Measurements from ENCODE around the gene IDNK. TPM values are rescaled to one million over a fixed set of nuclear protein-coding genes. Genes with fewer than 3 reads are reported as not detected.

Gene IDNK
- polyA plus RNA-seq, 6 donors from 2014 or later = 16.4 to 44.8 (median 25.5) TPM

DNA sequence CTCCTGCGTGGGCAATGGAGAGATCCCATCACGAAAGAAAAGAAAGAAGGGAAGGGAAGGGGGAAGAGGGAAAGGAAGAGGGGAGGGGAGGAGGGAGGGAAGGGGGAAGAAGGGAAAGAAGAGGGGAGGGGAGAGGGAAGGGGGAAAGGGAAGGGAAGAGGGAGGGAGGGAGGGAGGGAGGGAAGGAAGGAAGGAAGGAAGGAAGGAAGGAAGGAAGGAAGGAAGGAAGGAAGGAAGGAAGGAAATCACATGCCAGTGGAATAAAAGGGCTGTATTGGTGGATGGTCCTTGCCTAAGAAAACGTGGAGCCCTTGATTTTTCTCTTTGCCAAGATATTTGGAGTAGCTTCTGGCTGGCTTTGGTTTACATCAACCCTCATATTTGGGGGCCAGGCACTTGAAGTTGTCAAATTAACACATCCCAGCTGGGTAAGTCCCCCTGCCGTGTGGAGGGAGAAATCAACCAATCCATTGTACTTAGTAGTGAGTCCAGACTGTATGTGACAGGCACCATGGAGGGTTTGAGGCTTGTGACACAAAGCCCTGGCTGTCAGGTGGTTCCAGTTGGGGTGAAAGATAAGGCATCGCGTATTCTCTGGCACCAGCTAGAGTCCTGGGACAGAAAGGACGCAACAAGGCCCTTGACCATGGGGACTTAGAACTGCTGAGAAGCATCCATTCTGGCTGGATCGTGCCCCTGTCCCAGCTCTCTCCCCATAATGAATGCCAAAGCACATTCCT is 23.7 kb downstream of the IDNK start:
- Mint-ChIP-seq H3K4me3 (no peak overlapping the region), H3K27ac (peak overlapping the region in 3 of 6 donors; percentile 4 to 84 (median 27)), H3K36me3 (peaks cover 0 to 3% of the 10 kb centered on the region in 2 donors)

GRCh38 chr9:83649080-83649479 is 26.1 kb downstream of the IDNK start:
- H3K27ac Mint-ChIP-seq = peak overlapping the region in 2 of 6 donors; percentile 39 to 69
- H3K4me1 Mint-ChIP-seq = peaks cover 8 to 16% (median 14%) of the 10 kb centered on the region in 3 donors
- DNase-seq (peak; percentile 60), ATAC-seq (ENCODE audit: low read depth in 2 of 2) (peak; percentile 79 to 85)
- no peaks in the 10 kb centered on the region for H3K27me3 Mint-ChIP-seq
- H3K4me3 Mint-ChIP-seq = peak overlapping the region in 1 of 8 donors; percentile 25
- H3K9me3 Mint-ChIP-seq = no peaks in the 10 kb centered on the region
- peaks cover 9 to 19% of the 10 kb centered on the region in 2 donors for H3K36me3 Mint-ChIP-seq

More for the DNA sequence above, 23.7 kb downstream of the IDNK start:
- peaks cover 8 to 16% (median 14%) of the 10 kb centered on the region in 3 donors for H3K4me1 Mint-ChIP-seq
- no peaks in the 10 kb centered on the region for H3K9me3 Mint-ChIP-seq
- H3K27me3 Mint-ChIP-seq = no peaks in the 10 kb centered on the region
- ATAC-seq (ENCODE audit: low read depth in 2 of 2) (no peak), DNase-seq (no peak)

DNA sequence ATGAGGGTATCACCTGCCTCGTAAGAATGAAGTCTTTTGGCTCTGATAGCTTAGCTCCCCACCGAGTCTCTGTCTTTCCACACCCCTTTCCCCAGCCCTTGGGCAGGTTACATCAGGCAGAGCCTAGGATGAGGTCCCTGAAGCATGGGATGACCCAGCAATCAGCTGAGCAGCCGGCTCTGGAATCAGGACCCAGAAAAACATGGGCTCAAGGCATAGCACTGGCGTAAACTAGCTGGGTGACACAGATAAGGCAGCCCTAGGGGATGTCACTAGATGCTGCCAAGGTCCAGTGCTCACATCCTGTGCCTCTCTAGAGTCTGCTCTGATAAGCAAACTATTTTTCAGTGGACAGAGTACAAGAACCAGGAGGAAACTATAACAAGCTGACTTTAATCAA is 26.6 kb downstream of the IDNK start:
- Mint-ChIP-seq H3K4me1 (peaks cover 8 to 16% (median 14%) of the 10 kb centered on the region in 3 donors), H3K27ac (peak overlapping the region in 1 of 6 donors; percentile 32), H3K9me3 (no peaks in the 10 kb centered on the region), H3K4me3 (no peak overlapping the region), H3K36me3 (peaks cover 9 to 21% of the 10 kb centered on the region in 2 donors), H3K27me3 (no peaks in the 10 kb centered on the region)
- ATAC-seq (ENCODE audit: low read depth in 2 of 2) (no peak), DNase-seq (no peak)

DNA sequence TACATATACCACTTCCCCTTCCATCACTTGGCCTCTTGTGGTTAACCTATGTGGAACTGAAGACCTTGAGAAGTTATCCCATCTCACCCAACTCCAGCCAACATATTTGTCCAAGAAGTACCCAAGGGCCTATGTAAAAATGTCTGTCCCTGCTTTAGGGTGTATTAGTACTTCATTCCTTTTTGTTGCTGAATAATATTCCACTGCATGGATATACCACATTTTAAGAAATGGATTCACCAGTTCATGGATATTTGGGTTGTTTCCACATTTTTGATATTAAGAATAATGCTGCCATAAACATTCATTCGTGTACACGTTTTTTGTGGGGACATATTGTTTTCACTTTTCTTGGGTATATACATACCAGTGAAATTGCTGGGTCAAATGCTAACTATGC is 28.6 kb downstream of the IDNK start:
- peaks cover 8 to 16% (median 9%) of the 10 kb centered on the region in 3 donors for H3K4me1 Mint-ChIP-seq
- H3K27ac Mint-ChIP-seq = no peak overlapping the region
- H3K4me3 Mint-ChIP-seq = no peak overlapping the region
- no peak for DNase-seq
- H3K36me3 Mint-ChIP-seq = peaks cover 9 to 34% of the 10 kb centered on the region in 2 donors
- ATAC-seq (ENCODE audit: low read depth in 2 of 2) = no peak
- H3K9me3 Mint-ChIP-seq = no peaks in the 10 kb centered on the region
- no peaks in the 10 kb centered on the region for H3K27me3 Mint-ChIP-seq

DNA sequence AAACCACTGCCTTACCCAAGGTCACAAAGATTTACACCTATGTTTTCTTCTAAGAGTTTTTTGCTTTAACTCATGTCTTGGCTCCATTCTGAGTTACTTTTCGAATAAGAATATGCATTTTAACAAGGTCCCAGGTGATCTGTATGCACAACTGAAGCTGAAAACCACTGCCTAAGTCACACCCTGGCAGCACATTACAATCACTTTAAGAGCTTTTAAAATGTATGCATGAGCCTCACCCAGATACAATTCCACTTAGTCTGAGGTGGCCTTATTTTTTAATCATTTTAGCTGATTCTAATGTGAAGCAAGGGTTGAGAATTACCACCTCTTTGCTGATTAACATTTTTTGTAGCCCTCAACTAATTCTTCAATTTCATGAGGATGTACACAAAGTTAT is 29.5 kb downstream of the IDNK start:
- Mint-ChIP-seq H3K4me1 (peaks cover 7 to 16% (median 9%) of the 10 kb centered on the region in 3 donors), H3K9me3 (no peaks in the 10 kb centered on the region), H3K36me3 (peaks cover 9 to 34% of the 10 kb centered on the region in 2 donors), H3K4me3 (no peak overlapping the region), H3K27me3 (no peaks in the 10 kb centered on the region), H3K27ac (peak overlapping the region in 1 of 6 donors; percentile 1)
- ATAC-seq (ENCODE audit: low read depth in 2 of 2) (no peak), DNase-seq (no peak)

DNA sequence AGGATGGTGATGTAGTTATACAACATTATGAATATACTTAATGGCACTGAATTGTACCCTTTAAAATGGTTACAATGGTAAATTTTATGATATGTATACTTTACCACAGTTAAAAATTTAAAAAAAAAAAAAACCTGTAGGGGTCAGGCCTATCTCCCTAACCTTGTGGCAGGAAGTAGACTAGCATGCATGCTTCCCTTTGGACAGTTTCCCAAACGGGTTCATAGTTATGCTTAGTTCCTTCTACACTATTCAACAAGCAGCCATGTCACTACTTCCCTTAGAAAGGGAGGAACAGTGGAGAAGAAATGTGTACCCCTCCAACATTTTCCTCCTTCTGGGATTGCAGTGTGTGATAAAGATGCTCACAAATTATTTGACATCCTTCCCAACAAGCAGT is 32.5 kb downstream of the IDNK start:
- Mint-ChIP-seq H3K27me3 (no peaks in the 10 kb centered on the region), H3K36me3 (peaks cover 9 to 34% of the 10 kb centered on the region in 2 donors), H3K4me1 (no peaks in the 10 kb centered on the region), H3K4me3 (no peak overlapping the region), H3K27ac (peak overlapping the region in 1 of 6 donors; percentile 55), H3K9me3 (no peaks in the 10 kb centered on the region)
- no peak for ATAC-seq (ENCODE audit: low read depth in 2 of 2)
- DNase-seq = no peak

DNA sequence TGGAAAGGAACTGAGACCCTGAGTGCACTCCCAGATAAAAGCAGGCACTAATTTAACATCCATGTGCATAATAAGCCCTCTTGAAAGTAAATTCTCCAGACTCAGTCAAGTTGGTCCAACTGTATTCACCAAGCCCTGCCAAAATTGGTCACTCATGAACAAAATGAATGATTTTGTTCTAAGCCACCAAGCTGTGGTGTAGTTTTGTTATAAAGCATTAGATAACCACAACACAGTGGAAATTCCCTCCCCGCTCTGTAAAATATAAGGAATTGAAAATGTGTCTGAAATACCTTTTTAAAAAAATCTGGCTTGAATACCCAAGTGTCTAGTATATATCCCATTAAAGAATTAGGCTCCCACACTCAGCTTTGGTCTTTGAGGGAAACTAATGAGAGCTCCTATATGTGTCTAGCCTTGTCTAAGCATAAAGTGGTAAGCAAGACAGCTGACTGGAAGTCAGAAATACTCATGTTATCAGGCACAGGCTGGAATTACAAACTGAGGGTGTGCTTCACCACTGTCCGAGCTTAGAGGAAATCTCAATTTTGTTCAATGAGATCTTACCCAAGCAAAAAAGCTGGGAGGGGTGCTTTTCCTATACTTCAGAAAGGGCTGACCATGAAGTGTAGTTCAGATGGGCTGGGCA is 33.2 kb downstream of the IDNK start:
- H3K4me3 Mint-ChIP-seq = no peak overlapping the region
- no peak for DNase-seq
- H3K36me3 Mint-ChIP-seq = peaks cover 9 to 36% of the 10 kb centered on the region in 2 donors
- ATAC-seq (ENCODE audit: low read depth in 2 of 2) = no peak
- no peaks in the 10 kb centered on the region for H3K27me3 Mint-ChIP-seq
- H3K27ac Mint-ChIP-seq = peak overlapping the region in 2 of 6 donors; percentile 44 to 55
- H3K4me1 Mint-ChIP-seq = no peaks in the 10 kb centered on the region
- no peaks in the 10 kb centered on the region for H3K9me3 Mint-ChIP-seq

GRCh38 chr9:83656952-83657351 is 34.0 kb downstream of the IDNK start:
- H3K4me3 Mint-ChIP-seq = no peak overlapping the region
- DNase-seq (no peak), ATAC-seq (ENCODE audit: low read depth in 2 of 2) (no peak)
- no peaks in the 10 kb centered on the region for H3K4me1 Mint-ChIP-seq
- H3K27me3 Mint-ChIP-seq = no peaks in the 10 kb centered on the region
- no peak overlapping the region for H3K27ac Mint-ChIP-seq
- H3K36me3 Mint-ChIP-seq = peaks cover 9 to 39% of the 10 kb centered on the region in 2 donors
- no peaks in the 10 kb centered on the region for H3K9me3 Mint-ChIP-seq

DNA sequence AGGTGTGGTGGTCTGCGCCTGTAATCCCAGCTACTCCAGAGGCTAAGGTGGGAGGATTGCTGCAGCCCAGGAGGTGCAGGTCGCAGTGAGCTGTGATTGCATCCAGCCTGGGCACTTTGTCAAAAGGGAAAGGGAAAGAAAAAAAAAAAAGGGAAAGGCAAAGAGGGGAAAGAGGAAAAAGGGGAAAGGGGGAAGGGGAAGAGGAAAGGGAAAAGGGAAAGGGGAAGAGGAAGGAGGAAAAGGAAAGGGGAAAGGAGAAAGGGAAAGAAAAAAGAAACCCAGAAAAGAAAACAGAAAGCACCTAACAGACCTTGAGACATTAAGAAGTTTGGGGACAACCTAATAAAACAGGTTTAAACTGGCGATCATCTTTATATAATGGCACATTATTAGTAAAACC is 40.0 kb downstream of the IDNK start:
- Mint-ChIP-seq H3K9me3 (no peaks in the 10 kb centered on the region), H3K27ac (peak overlapping the region in 2 of 6 donors; percentile 38 to 80), H3K4me1 (peaks cover 18 to 22% (median 21%) of the 10 kb centered on the region in 3 donors), H3K27me3 (no peaks in the 10 kb centered on the region), H3K4me3 (no peak overlapping the region), H3K36me3 (peaks cover 7 to 28% of the 10 kb centered on the region in 2 donors)
- DNase-seq (no peak), ATAC-seq (ENCODE audit: low read depth in 2 of 2) (no peak)

DNA sequence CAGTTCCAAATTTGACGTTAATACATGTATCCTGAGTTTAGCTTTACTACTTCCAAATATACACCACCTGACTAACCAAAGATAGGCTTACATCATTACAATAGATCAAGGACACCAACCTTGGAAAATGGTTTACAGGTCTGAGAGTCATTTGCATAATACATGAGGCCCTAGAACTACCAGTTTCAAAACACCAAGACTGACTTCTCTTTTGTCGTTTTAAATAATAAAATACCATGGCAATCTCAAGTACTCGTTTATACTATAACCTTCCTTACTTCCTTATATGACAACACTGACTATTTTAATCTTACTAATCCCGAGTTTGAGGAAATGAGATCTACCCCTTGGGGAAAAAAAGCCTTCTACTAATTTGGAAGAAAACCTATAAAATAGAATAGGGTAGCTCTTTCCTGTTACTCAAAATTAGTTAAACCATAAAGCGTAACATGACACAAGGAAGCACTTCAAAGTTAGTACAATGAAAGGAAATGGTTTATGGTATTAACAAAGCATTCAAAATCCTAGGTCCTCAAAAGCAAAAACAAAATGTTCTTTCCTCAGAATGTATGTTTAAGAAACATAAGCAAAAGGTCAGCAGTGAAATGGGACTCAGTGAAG is 42.7 kb downstream of the IDNK start:
- ATAC-seq (ENCODE audit: low read depth in 2 of 2) (peak; percentile 68 to 82), DNase-seq (no peak)
- Mint-ChIP-seq H3K36me3 (peaks cover 7 to 28% of the 10 kb centered on the region in 2 donors), H3K4me1 (peaks cover 18 to 22% (median 21%) of the 10 kb centered on the region in 3 donors), H3K27me3 (no peaks in the 10 kb centered on the region), H3K27ac (peak overlapping the region in 5 of 6 donors; percentile 50 to 95 (median 82)), H3K4me3 (peak overlapping the region in 2 of 8 donors; percentile 13 to 37), H3K9me3 (no peaks in the 10 kb centered on the region)

DNA sequence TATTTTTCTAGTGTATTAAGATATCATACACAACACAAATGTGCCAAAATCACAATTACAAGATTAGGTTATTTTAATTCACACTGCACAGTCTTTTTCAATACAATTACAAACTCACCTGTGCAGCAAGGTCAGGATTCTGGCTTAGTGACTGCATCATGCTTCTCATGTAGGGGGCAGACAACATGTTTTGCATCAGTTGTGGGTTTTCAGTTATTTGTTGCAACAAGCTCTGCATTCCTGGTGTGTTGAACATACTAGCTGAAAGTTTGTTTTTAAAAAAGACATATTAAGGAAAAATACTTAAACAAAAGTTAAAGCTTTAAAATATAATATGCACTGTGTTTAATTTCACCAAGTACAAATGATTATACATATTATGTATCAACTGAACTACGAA is 46.1 kb downstream of the IDNK start:
- no peak overlapping the region for H3K4me3 Mint-ChIP-seq
- H3K36me3 Mint-ChIP-seq = peaks cover 17 to 21% of the 10 kb centered on the region in 2 donors
- no peaks in the 10 kb centered on the region for H3K27me3 Mint-ChIP-seq
- DNase-seq (no peak), ATAC-seq (ENCODE audit: low read depth in 2 of 2) (no peak)
- H3K4me1 Mint-ChIP-seq = peaks cover 18 to 26% (median 21%) of the 10 kb centered on the region in 3 donors
- H3K9me3 Mint-ChIP-seq = no peaks in the 10 kb centered on the region
- no peak overlapping the region for H3K27ac Mint-ChIP-seq

- no peaks in the 10 kb centered on the region for H3K9me3 Mint-ChIP-seq
- peaks cover 15 to 21% (median 18%) of the 10 kb centered on the region in 3 donors for H3K4me1 Mint-ChIP-seq
- DNase-seq (no peak), ATAC-seq (ENCODE audit: low read depth in 2 of 2) (no peak)
- peaks cover 14 to 17% of the 10 kb centered on the region in 2 donors for H3K36me3 Mint-ChIP-seq
- no peak overlapping the region for H3K4me3 Mint-ChIP-seq
- no peak overlapping the region for H3K27ac Mint-ChIP-seq
- H3K27me3 Mint-ChIP-seq = no peaks in the 10 kb centered on the region
These were observed 47.4 kb downstream of the IDNK start for GRCh38 chr9:83670381-83670780.

DNA sequence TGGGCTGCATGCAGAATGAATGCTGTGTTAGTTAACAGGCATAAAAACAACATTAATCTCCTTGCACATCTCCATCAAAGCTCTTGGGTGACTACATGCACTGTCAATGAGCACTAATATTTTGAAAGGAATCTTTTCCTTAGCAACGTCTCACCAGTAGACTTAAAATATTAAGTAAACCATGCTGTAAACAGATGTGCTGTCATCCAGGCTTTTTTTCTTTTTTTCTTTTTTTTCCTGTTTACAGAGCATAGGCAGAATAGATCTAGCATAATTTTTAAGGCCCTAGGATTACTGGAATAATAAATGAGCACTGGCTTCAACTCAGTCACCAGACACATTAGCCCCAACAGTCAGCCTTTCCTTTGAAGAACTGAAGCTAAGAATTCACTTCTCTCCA is 48.5 kb downstream of the IDNK start:
- no peak for ATAC-seq (ENCODE audit: low read depth in 2 of 2)
- no peak overlapping the region for H3K27ac Mint-ChIP-seq
- peaks cover 5 to 11% (median 7%) of the 10 kb centered on the region in 3 donors for H3K4me1 Mint-ChIP-seq
- DNase-seq = no peak
- no peaks in the 10 kb centered on the region for H3K27me3 Mint-ChIP-seq
- H3K9me3 Mint-ChIP-seq = no peaks in the 10 kb centered on the region
- no peak overlapping the region for H3K4me3 Mint-ChIP-seq
- peaks cover 9 to 13% of the 10 kb centered on the region in 2 donors for H3K36me3 Mint-ChIP-seq

Data from naive B cell (primary cell).